ENCODE results near the gene RAB31.

- TF ChIP-seq GATA3 (IDR thresholded peaks at IDR 0.05; ENCODE audit: low read depth, low read length) (no peak), GATA2 (IDR thresholded peaks at IDR 0.05; ENCODE audit: low read depth, low read length) (no peak)
Observed at GRCh38 chr18:9749611-9750010, 41.5 kb downstream of the RAB31 start.
